Calu3 (cell line): ENCODE data around the gene TEX55. TPM values are rescaled to one million over a fixed set of nuclear protein-coding genes. Genes with fewer than 3 reads are reported as not detected.

Source experiments
- BruUV-seq: library from RNA; stranded (reverse); fragments of 400-500 nt; replicated peaks from 2 replicates; lab custom pipeline; 2021; lab: Mats Ljungman, UMichigan
- CTCF ChIA-PET: fragments of 300-600 bp; sonication (Branson Sonifier 250); formaldehyde crosslinking; loops from one replicate; lab custom pipeline; 2022; ENCODE audit warnings: antibody characterized with exemption; lab: Charles Lee
- DNase-seq: peaks from one replicate; pipeline ENCODE4 v3.0.0; 2022
- H3K27ac Mint-ChIP-seq: one replicate; pipeline ENCODE4 v1.8.0; 2022; ENCODE audit warnings: mixed read lengths; ENCODE audit not compliant: unreplicated experiment
- H3K27me3 Mint-ChIP-seq: one replicate; pipeline ENCODE4 v1.8.0; 2022; ENCODE audit warnings: mixed read lengths; ENCODE audit not compliant: unreplicated experiment
- H3K36me3 Mint-ChIP-seq: one replicate; pipeline ENCODE4 v1.8.0; 2022; ENCODE audit warnings: mild to moderate bottlenecking, moderate library complexity, mixed read lengths; ENCODE audit not compliant: insufficient read depth, unreplicated experiment
- H3K4me1 Mint-ChIP-seq: one replicate; pipeline ENCODE4 v1.8.0; 2022; ENCODE audit warnings: mild to moderate bottlenecking, low read depth, mixed read lengths; ENCODE audit not compliant: unreplicated experiment
- H3K4me3 Mint-ChIP-seq: one replicate; pipeline ENCODE4 v1.8.0; 2022; ENCODE audit warnings: mild to moderate bottlenecking, low read depth, moderate library complexity, mixed read lengths; ENCODE audit not compliant: unreplicated experiment
- H3K9me3 Mint-ChIP-seq: one replicate; pipeline ENCODE4 v1.8.0; 2022; ENCODE audit warnings: low read depth, mixed read lengths; ENCODE audit not compliant: unreplicated experiment
- intact Hi-C: fragments of 100-400 bp; cut with micrococcal nuclease; formaldehyde crosslinking; loops from one replicate; pipeline ENCODE4 v1.10.0; 2022; ENCODE audit not compliant: unreplicated experiment
- total RNA-seq: library from RNA; stranded (reverse); gene quantifications from 2 replicates; pipeline ENCODE4 v1.2.3, GENCODE V29; 2022
- TF ChIP-seq, protein P1 (sequence below): fragments of 200-600 bp; IDR thresholded peaks from one replicate; pipeline ENCODE4 v1.8.0; 2022; ENCODE audit warnings: antibody characterized with exemption; ENCODE audit not compliant: unreplicated experiment

The TEX55 gene
- total RNA-seq, 1 experiment from 2014 or later, result not detected

DNA sequence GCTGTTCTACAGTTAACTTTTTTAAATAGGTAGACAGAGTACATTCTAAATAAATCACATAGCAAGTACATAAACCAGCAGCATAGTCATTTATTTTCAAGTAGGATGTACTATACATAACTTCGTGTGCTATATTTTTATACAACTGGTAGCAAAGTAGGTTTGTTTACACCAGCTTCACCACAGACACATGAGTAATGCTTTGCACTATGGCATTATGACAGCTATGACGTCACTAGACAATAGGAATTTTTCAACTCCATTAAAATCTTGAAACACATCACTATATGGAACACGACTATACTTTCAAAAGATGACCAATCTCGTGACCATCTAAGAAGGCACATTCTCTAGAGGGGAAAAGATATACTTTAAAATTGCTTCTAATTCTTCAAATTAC, 3.5 kb downstream of the TEX55 start:
- CTCF ChIA-PET, result interaction anchor here (1.0 to 1.1 kb wide), 2 partner anchors 12 to 92 kb away, joined by 3 to 4 read pairs; no protein-coding TSS in a partner anchor
- Mint-ChIP-seq H3K27me3 (no peaks in the 10 kb centered on the region), H3K27ac (no peak overlapping the region), H3K4me1 (peaks cover 18% of the 10 kb centered on the region), H3K4me3 (no peak overlapping the region), H3K36me3 (no peaks in the 10 kb centered on the region), H3K9me3 (peaks cover 7% of the 10 kb centered on the region)
- DNase-seq, result no peak
- TF ChIP-seq, protein P1, sequence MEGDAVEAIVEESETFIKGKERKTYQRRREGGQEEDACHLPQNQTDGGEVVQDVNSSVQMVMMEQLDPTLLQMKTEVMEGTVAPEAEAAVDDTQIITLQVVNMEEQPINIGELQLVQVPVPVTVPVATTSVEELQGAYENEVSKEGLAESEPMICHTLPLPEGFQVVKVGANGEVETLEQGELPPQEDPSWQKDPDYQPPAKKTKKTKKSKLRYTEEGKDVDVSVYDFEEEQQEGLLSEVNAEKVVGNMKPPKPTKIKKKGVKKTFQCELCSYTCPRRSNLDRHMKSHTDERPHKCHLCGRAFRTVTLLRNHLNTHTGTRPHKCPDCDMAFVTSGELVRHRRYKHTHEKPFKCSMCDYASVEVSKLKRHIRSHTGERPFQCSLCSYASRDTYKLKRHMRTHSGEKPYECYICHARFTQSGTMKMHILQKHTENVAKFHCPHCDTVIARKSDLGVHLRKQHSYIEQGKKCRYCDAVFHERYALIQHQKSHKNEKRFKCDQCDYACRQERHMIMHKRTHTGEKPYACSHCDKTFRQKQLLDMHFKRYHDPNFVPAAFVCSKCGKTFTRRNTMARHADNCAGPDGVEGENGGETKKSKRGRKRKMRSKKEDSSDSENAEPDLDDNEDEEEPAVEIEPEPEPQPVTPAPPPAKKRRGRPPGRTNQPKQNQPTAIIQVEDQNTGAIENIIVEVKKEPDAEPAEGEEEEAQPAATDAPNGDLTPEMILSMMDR, result no peak
- intact Hi-C loops, result loop anchor here (5.0 kb wide), 1 partner anchor 33 kb away; no protein-coding TSS in a partner anchor
- no TSS peak for BruUV-seq

DNA sequence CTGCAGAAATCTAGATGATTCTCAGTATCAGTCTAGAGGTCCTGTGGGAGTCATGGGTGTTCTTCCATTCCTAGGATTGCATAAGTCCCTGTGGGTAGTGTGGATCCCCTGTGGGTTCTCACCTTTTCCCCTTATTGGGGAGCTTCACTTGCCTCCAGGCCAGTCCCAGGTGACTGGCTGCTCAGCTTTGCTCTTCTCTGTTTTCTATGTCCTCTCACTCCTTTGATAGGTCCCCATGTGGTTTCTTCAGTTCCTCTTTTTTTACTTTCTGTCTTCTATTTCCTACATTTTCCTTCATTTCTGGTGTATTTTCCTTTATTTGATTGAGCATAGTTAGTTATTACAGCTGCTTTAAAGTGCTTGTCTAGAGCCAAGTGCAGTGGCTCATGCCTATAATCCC, 10.9 kb downstream of the TEX55 start:
- H3K9me3 Mint-ChIP-seq, result peaks cover 9% of the 10 kb centered on the region
- no TSS peak for BruUV-seq
- intact Hi-C loops, result no loop called here

DNA sequence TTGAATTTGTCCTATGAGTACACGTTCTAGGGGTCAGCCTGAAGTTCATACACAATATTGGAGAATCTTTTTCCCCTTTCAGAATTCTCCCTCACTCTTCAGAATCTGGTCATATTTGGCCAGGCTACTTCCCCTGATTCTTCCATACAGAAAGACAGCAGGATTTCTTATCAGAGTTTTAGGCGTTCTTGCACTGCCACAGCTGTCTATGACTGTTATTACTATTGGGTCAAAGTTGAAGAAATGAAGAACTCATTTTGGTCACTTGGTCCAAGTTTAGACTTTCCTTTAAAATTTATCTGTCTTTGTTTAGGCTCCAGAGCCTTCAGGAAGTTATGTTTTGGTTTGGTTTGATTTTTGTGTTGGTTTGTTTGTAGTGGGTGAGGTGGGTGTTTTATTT, 12.0 kb downstream of the TEX55 start:
- H3K9me3 Mint-ChIP-seq, result peaks cover 9% of the 10 kb centered on the region
- H3K4me1 Mint-ChIP-seq, result peaks cover 23% of the 10 kb centered on the region
- intact Hi-C loops, result no loop called here
- TF ChIP-seq, protein P1, result no peak
- CTCF ChIA-PET, result interaction anchor here (0.6 kb wide), 1 partner anchor 30 kb away, joined by 4 read pairs; no protein-coding TSS in a partner anchor
- no peak overlapping the region for H3K27ac Mint-ChIP-seq
- no peak overlapping the region for H3K4me3 Mint-ChIP-seq
- no peaks in the 10 kb centered on the region for H3K27me3 Mint-ChIP-seq
- no peaks in the 10 kb centered on the region for H3K36me3 Mint-ChIP-seq
- DNase-seq, result no peak
- BruUV-seq, result no TSS peak

More for the DNA sequence above, 10.9 kb downstream of the TEX55 start:
- DNase-seq, result no peak
- no peak overlapping the region for H3K4me3 Mint-ChIP-seq
- peaks cover 20% of the 10 kb centered on the region for H3K4me1 Mint-ChIP-seq
- TF ChIP-seq, protein P1, result no peak
- H3K36me3 Mint-ChIP-seq, result no peaks in the 10 kb centered on the region
- no peaks in the 10 kb centered on the region for H3K27me3 Mint-ChIP-seq
- CTCF ChIA-PET, result no interaction called here
- no peak overlapping the region for H3K27ac Mint-ChIP-seq

DNA sequence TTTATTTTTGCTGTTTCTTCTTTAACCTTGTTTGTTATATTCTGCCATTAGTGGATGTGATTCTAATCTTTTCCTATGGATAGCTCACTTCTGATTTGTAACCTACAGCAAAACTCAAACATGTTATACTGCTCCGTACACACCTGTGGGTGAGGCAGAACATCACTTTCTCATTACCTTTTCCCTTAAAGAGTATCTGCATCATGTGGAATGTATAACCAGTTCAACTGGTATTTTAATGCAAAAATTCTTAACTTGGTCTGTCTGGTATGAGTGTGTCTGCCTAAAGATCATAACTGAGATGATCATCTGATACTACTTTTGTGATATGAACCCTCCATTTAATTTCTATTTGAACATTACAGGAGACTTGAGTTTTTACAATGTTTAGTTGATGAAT, 14.4 kb downstream of the TEX55 start:
- Mint-ChIP-seq H3K4me3 (no peak overlapping the region), H3K4me1 (peaks cover 23% of the 10 kb centered on the region), H3K27ac (no peak overlapping the region), H3K36me3 (no peaks in the 10 kb centered on the region), H3K9me3 (peaks cover under 1% of the 10 kb centered on the region), H3K27me3 (no peaks in the 10 kb centered on the region)
- no peak for DNase-seq
- CTCF ChIA-PET, result no interaction called here
- BruUV-seq, result no TSS peak
- intact Hi-C loops, result no loop called here
- TF ChIP-seq, protein P1, result no peak
